Bronchial epithelial cell (primary cell): ENCODE data around the gene EMX1. TPM values are rescaled to one million over a fixed set of nuclear protein-coding genes. Genes with fewer than 3 reads are reported as not detected.

ENCODE experiments used
- DNase-seq: peaks from one replicate; pipeline ENCODE4 v3.0.0-alpha.2; 2010; ENCODE audit warnings: low read depth
- FAIRE-seq: peaks from 2 replicates; lab custom pipeline; 2011; peaks lifted over from hg19 to GRCh38; lab: Jason Lieb, UNC
- H3K27me3 ChIP-seq: 2 replicates; pipeline ENCODE4 v1.5.1; 2011; ENCODE audit warnings: low read length; ENCODE audit not compliant: control insufficient read depth, insufficient read depth
- H3K36me3 ChIP-seq: 2 replicates; pipeline ENCODE4 v1.5.1; 2011; ENCODE audit warnings: low read length; ENCODE audit not compliant: control insufficient read depth, insufficient read depth
- H3K4me3 ChIP-seq: 2 replicates; pipeline ENCODE4 v1.5.1; 2011; ENCODE audit warnings: mild to moderate bottlenecking, low read depth, low read length, control low read depth
- CTCF ChIP-seq: IDR thresholded peaks from 2 replicates; pipeline ENCODE4 v1.5.1; 2011; ENCODE audit warnings: mild to moderate bottlenecking, moderate library complexity, low read length, control low read depth, inconsistent platforms; ENCODE audit not compliant: insufficient read depth, severe bottlenecking
- total RNA-seq: library from RNA; depleted of rRNA; stranded (reverse); fragments of >200 nt; gene quantifications from 2 replicates; pipeline ENCODE4 v1.2.1, GENCODE V29; 2014

Gene EMX1
- total RNA-seq, 1 donor from 2014 or later: 0.26 TPM

- TF ChIP-seq CTCF: no peak
- Histone ChIP-seq H3K27me3 (no peaks in the 10 kb centered on the region), H3K4me3 (peak within 1 kb of the TSS; percentile 60), H3K36me3 (peaks cover 3% of the 10 kb centered on the region)
- peak; percentile 47 for DNase-seq
- no peak for FAIRE-seq
Observed at GRCh38 chr2:72887032-72887739, 30.1 kb upstream of the EMX1 start, which contains the start of gene SPR. Gene SPR (plus strand): TSS chr2:72887408. CDS start chr2:72887433, 25 bp downstream.

GRCh38 chr2:72887740-72888437, 29.4 kb upstream of the EMX1 start:
- peak; percentile 76 for DNase-seq
- Histone ChIP-seq H3K27me3 (no peaks in the 10 kb centered on the region), H3K36me3 (peaks cover 3% of the 10 kb centered on the region), H3K4me3 (peak overlapping the region; percentile 60)
- FAIRE-seq: no peak
- peak; percentile 100 for TF ChIP-seq CTCF

- Histone ChIP-seq H3K4me3 (no peak overlapping the region), H3K36me3 (peaks cover 3% of the 10 kb centered on the region), H3K27me3 (no peaks in the 10 kb centered on the region)
- FAIRE-seq (no peak), DNase-seq (no peak)
- no peak for TF ChIP-seq CTCF
Observed at GRCh38 chr2:72888438-72889202, 28.7 kb upstream of the EMX1 start.

GRCh38 chr2:72889991-72890390, 27.3 kb upstream of the EMX1 start:
- FAIRE-seq: no peak
- DNase-seq: no peak
- Histone ChIP-seq H3K4me3 (no peak overlapping the region), H3K27me3 (no peaks in the 10 kb centered on the region), H3K36me3 (peaks cover 3% of the 10 kb centered on the region)
- TF ChIP-seq CTCF: no peak

GRCh38 chr2:72891091-72891818, 26.1 kb upstream of the EMX1 start:
- Histone ChIP-seq H3K27me3 (no peaks in the 10 kb centered on the region), H3K36me3 (peaks cover 3% of the 10 kb centered on the region), H3K4me3 (no peak overlapping the region)
- DNase-seq (no peak), FAIRE-seq (no peak)
- no peak for TF ChIP-seq CTCF
